Loucy (cell line): ENCODE results near the gene RNF26.

Experiments used
- EZH2phosphoT487 ChIP-seq: fragments of 200-600 bp; IDR thresholded peaks from 2 replicates; pipeline ENCODE4 v1.6.1; 2018; ENCODE audit warnings: antibody characterized with exemption, mild to moderate bottlenecking, moderate library complexity, borderline replicate concordance
- TF ChIP-seq, protein P1 (sequence below): fragments of 200-600 bp; sonication (generic); conservative IDR thresholded peaks from 2 replicates; pipeline ENCODE4 v1.5.1; 2014; ENCODE audit warnings: mild to moderate bottlenecking, antibody characterized with exemption, low read length

- TF ChIP-seq, protein P1, sequence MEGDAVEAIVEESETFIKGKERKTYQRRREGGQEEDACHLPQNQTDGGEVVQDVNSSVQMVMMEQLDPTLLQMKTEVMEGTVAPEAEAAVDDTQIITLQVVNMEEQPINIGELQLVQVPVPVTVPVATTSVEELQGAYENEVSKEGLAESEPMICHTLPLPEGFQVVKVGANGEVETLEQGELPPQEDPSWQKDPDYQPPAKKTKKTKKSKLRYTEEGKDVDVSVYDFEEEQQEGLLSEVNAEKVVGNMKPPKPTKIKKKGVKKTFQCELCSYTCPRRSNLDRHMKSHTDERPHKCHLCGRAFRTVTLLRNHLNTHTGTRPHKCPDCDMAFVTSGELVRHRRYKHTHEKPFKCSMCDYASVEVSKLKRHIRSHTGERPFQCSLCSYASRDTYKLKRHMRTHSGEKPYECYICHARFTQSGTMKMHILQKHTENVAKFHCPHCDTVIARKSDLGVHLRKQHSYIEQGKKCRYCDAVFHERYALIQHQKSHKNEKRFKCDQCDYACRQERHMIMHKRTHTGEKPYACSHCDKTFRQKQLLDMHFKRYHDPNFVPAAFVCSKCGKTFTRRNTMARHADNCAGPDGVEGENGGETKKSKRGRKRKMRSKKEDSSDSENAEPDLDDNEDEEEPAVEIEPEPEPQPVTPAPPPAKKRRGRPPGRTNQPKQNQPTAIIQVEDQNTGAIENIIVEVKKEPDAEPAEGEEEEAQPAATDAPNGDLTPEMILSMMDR: no peak
- no peak for TF ChIP-seq EZH2phosphoT487
Observed at GRCh38 chr11:119361056-119361787, 26.9 kb downstream of the RNF26 start.
